ENCODE measurements around the gene FIG4.

Gene FIG4

GRCh38 chr6:109686566-109687265 lies 4.4 kb upstream of the FIG4 start:
- H3K4me3 ChIP-seq (ENCODE audit: low read depth, low read length): no peak overlapping the region
- DNase-seq (ENCODE audit: low read depth): no peak
- TF ChIP-seq, protein P1, sequence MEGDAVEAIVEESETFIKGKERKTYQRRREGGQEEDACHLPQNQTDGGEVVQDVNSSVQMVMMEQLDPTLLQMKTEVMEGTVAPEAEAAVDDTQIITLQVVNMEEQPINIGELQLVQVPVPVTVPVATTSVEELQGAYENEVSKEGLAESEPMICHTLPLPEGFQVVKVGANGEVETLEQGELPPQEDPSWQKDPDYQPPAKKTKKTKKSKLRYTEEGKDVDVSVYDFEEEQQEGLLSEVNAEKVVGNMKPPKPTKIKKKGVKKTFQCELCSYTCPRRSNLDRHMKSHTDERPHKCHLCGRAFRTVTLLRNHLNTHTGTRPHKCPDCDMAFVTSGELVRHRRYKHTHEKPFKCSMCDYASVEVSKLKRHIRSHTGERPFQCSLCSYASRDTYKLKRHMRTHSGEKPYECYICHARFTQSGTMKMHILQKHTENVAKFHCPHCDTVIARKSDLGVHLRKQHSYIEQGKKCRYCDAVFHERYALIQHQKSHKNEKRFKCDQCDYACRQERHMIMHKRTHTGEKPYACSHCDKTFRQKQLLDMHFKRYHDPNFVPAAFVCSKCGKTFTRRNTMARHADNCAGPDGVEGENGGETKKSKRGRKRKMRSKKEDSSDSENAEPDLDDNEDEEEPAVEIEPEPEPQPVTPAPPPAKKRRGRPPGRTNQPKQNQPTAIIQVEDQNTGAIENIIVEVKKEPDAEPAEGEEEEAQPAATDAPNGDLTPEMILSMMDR (IDR thresholded peaks at IDR 0.05; ENCODE audit: insufficient read depth, low read depth, low read length, missing control alignments): no peak

DNA sequence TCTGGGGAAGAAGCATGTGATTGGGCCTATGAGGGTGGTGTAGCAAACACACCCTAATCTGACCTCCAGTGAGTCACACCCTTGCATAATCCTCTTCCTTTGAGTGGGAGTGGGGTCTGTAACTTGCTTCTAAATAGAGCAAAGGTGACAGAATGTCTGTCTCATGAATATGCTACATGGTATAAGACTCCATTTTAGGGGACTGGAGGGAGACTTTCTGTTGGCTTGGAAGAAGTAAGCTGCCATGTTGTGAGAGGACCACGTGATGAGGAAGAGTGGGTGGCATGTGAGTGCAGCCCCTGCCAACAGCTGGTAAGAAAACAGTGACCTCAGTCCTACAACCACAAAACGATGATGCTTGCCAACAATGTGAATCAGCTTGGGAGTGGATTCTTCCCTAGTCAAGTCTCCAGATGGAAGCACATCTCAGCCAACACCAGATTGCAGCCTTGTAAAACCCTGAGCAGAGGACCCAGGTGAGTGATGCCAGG lies 3.8 kb upstream of the FIG4 start:
- H3K4me3 ChIP-seq (ENCODE audit: low read depth, low read length): no peak overlapping the region
- TF ChIP-seq, protein P1 (IDR thresholded peaks at IDR 0.05; ENCODE audit: insufficient read depth, low read depth, low read length, missing control alignments): no peak
- DNase-seq (ENCODE audit: low read depth): no peak

- peak overlapping the region; percentile 100 for H3K4me3 ChIP-seq (ENCODE audit: low read depth, low read length)
- DNase-seq (ENCODE audit: low read depth): peak; percentile 58
- TF ChIP-seq, protein P1 (IDR thresholded peaks at IDR 0.05; ENCODE audit: insufficient read depth, low read depth, low read length, missing control alignments): no peak
Observed at GRCh38 chr6:109690373-109690736, 741 bp upstream of the FIG4 start.

DNA sequence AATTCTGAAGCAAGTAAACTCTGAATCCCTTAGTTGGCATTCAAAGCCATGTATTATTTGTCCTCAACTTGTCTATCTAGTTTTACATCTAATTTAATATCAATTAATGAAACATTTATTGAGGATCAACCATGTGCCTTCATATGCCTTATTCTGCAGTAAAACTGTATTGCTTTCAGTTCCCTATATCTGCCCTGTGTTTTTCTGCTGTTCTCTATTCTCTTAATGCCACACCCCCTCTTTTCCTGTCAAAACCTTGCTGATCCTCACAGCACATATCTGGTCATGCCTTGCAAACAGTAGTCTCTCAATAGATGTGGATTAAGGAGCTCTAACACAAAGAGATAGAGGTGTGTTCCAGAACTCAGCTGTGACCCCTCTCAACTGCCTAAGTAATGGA lies 2.0 kb downstream of the FIG4 start:
- TF ChIP-seq, protein P1 (IDR thresholded peaks at IDR 0.05; ENCODE audit: insufficient read depth, low read depth, low read length, missing control alignments): no peak
- peak overlapping the region; percentile 100 for H3K4me3 ChIP-seq (ENCODE audit: low read depth, low read length)
- peak; percentile 43 for DNase-seq (ENCODE audit: low read depth)

DNA sequence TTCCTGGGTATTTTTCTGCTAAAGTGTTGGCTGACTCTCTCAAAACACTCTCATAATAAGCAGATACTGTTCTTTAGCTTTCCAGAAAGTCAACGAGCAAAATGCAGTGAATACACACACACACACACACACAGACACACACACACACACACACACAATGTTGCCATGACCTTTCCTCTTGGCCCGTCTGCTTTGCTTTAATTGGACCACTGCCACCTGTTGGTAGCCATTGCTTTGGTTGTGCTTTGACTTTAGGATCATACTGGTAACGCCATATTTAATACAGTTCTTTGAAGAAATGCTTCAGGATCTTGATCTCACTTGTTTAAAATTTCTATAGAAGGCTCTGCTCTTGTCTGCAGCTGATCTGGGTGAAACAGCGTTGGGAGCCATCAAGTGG lies 4.4 kb downstream of the FIG4 start:
- TF ChIP-seq, protein P1 (IDR thresholded peaks at IDR 0.05; ENCODE audit: insufficient read depth, low read depth, low read length, missing control alignments): no peak
- H3K4me3 ChIP-seq (ENCODE audit: low read depth, low read length): no peak overlapping the region
- DNase-seq (ENCODE audit: low read depth): peak; percentile 41

DNA sequence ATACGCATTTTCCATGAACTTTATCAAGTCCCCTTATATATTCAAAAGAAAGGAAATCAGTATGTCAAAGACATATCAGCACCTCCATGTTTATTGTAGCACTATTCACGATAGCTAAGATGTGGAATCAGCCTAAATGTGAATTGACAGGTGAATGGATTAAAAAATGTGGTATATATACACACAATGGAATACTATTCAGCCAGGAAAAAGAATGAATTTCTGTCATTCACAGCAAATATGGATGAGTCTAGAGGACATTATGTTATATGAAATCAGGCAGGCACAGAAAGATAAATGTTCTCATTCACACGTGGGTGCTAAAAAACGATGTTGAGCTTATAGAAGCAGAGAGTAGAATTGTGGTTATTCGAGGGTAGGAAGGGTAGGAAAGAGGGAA lies 5.3 kb downstream of the FIG4 start:
- TF ChIP-seq, protein P1 (IDR thresholded peaks at IDR 0.05; ENCODE audit: insufficient read depth, low read depth, low read length, missing control alignments): no peak
- DNase-seq (ENCODE audit: low read depth): no peak
- H3K4me3 ChIP-seq (ENCODE audit: low read depth, low read length): no peak overlapping the region

DNA sequence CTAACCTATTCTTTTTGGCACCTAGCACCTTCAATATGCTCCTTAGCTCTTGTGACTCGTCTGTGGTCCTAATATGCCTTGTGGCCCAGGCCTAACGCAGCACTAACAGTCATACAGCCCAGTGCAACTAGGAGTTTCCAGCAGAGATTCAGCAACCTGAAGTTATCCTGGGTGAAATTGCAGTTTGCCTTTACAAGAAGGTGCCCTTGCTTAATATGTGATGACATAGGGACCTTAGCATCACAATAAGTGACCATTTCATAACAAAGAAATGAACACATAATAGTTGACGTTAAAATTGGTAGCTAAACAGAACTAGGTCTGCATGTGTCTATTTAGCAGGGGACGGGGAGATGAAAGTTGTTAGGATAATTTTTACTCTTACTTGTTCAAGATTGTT lies 10.1 kb downstream of the FIG4 start:
- DNase-seq (ENCODE audit: low read depth): no peak
- no peak overlapping the region for H3K4me3 ChIP-seq (ENCODE audit: low read depth, low read length)
- TF ChIP-seq, protein P1 (IDR thresholded peaks at IDR 0.05; ENCODE audit: insufficient read depth, low read depth, low read length, missing control alignments): no peak

All from GM12865 (cell line).